ENCODE results near the gene GRXCR1. TPM values are rescaled to one million over a fixed set of nuclear protein-coding genes. Genes with fewer than 3 reads are reported as not detected.

GRXCR1 gene
- total RNA-seq, 1 donor from 2014 or later: not detected

- Mint-ChIP-seq H3K4me1 (no peaks in the 10 kb centered on the region), H3K27me3 (ENCODE audit: low read depth) (no peaks in the 10 kb centered on the region), H3K4me3 (no peak overlapping the region), H3K27ac (ENCODE audit: unreplicated experiment) (no peak overlapping the region), H3K9me3 (no peaks in the 10 kb centered on the region), H3K36me3 (ENCODE audit: low read depth) (no peaks in the 10 kb centered on the region)
- no peak for TF ChIP-seq CTCF (conservative IDR thresholded peaks at IDR 0.05)
- no peak for DNase-seq (ENCODE audit: low read depth, low spot score)
Measured at GRCh38 chr4:43047058-43047457, 154.5 kb downstream of the GRXCR1 start.

- Mint-ChIP-seq H3K4me1 (no peaks in the 10 kb centered on the region), H3K27ac (ENCODE audit: unreplicated experiment) (no peak overlapping the region), H3K27me3 (ENCODE audit: low read depth) (no peaks in the 10 kb centered on the region), H3K4me3 (no peak overlapping the region), H3K9me3 (no peaks in the 10 kb centered on the region), H3K36me3 (ENCODE audit: low read depth) (no peaks in the 10 kb centered on the region)
- no peak for TF ChIP-seq CTCF (conservative IDR thresholded peaks at IDR 0.05)
- no peak for DNase-seq (ENCODE audit: low read depth, low spot score)
Measured at GRCh38 chr4:43048570-43048969, 156.1 kb downstream of the GRXCR1 start.

GRCh38 chr4:43049326-43049725 is 156.8 kb downstream of the GRXCR1 start:
- Mint-ChIP-seq H3K27ac (ENCODE audit: unreplicated experiment) (no peak overlapping the region), H3K36me3 (ENCODE audit: low read depth) (no peaks in the 10 kb centered on the region), H3K27me3 (ENCODE audit: low read depth) (no peaks in the 10 kb centered on the region), H3K4me3 (no peak overlapping the region), H3K4me1 (no peaks in the 10 kb centered on the region), H3K9me3 (peaks cover 4% of the 10 kb centered on the region)
- no peak for TF ChIP-seq CTCF (conservative IDR thresholded peaks at IDR 0.05)
- DNase-seq (ENCODE audit: low read depth, low spot score): no peak

- TF ChIP-seq CTCF (conservative IDR thresholded peaks at IDR 0.05): no peak
- Mint-ChIP-seq H3K9me3 (peaks cover 6% of the 10 kb centered on the region), H3K36me3 (ENCODE audit: low read depth) (no peaks in the 10 kb centered on the region), H3K4me3 (no peak overlapping the region), H3K27ac (ENCODE audit: unreplicated experiment) (no peak overlapping the region), H3K27me3 (ENCODE audit: low read depth) (no peaks in the 10 kb centered on the region), H3K4me1 (no peaks in the 10 kb centered on the region)
- no peak for DNase-seq (ENCODE audit: low read depth, low spot score)
Measured at GRCh38 chr4:43066415-43066814, 173.9 kb downstream of the GRXCR1 start.

GRCh38 chr4:43071069-43071468 is 178.6 kb downstream of the GRXCR1 start:
- Mint-ChIP-seq H3K4me1 (no peaks in the 10 kb centered on the region), H3K36me3 (ENCODE audit: low read depth) (peaks cover 3% of the 10 kb centered on the region), H3K4me3 (no peak overlapping the region), H3K9me3 (peaks cover under 1% of the 10 kb centered on the region), H3K27me3 (ENCODE audit: low read depth) (no peaks in the 10 kb centered on the region), H3K27ac (ENCODE audit: unreplicated experiment) (no peak overlapping the region)
- TF ChIP-seq CTCF (conservative IDR thresholded peaks at IDR 0.05): no peak
- DNase-seq (ENCODE audit: low read depth, low spot score): no peak

Other genes with a start within 250 kb of the GRXCR1 start
- 10.4 and 11.9 TPM in 2 replicates for gene ATP8A1, start 235.6 kb upstream of the GRXCR1 start, total RNA-seq